ENCODE results near the gene STXBP5L.
A peak's percentile ranks its signal among the peaks of the same experiment; 100 is the strongest.

Gene STXBP5L

GRCh38 chr3:121295979-121296378, 388.0 kb downstream of the STXBP5L start:
- no peaks in the 10 kb centered on the region for H3K36me3 ChIP-seq (ENCODE audit: control insufficient read depth in 1 of 2, insufficient read depth in 2 of 2, low read depth in 1 of 2, low read length in 2 of 2)
- no peak overlapping the region for H3K27ac ChIP-seq (ENCODE audit: low read length, poor library complexity, severe bottlenecking)
- H3K4me2 ChIP-seq (ENCODE audit: low read length, poor library complexity, severe bottlenecking) = no peak overlapping the region
- no peak overlapping the region for H3K23ac ChIP-seq (ENCODE audit: low read length in 2 of 2)
- H2AK5ac ChIP-seq (ENCODE audit: low read length, severe bottlenecking) = no peak overlapping the region
- no peak overlapping the region for H3K14ac ChIP-seq (ENCODE audit: low read length in 2 of 2)
- no peak for DNase-seq
- H2AFZ ChIP-seq (ENCODE audit: low read depth, low read length) = no peak overlapping the region
- no peaks in the 10 kb centered on the region for H3K79me1 ChIP-seq (replicated peaks; ENCODE audit: low read length, poor library complexity, severe bottlenecking)
- no peak overlapping the region for H3K18ac ChIP-seq (ENCODE audit: low read depth in 1 of 2, low read length in 2 of 2)
- no peak overlapping the region for H2BK5ac ChIP-seq (ENCODE audit: low read depth, low read length, poor library complexity, severe bottlenecking)
- H2BK15ac ChIP-seq (ENCODE audit: low read depth, poor library complexity, severe bottlenecking) = no peak overlapping the region
- H3K4me3 ChIP-seq (ENCODE audit: insufficient read depth in 1 of 2, low read depth in 1 of 2, low read length in 2 of 2) = no peak overlapping the region
- no peaks in the 10 kb centered on the region for H3K27me3 ChIP-seq (ENCODE audit: control insufficient read depth in 1 of 2, insufficient read depth in 1 of 2, low read length in 2 of 2)
- H3K4me1 ChIP-seq (ENCODE audit: control insufficient read depth, insufficient read depth, low read depth, low read length) = no peaks in the 10 kb centered on the region
- H3K4ac ChIP-seq (ENCODE audit: low read depth in 1 of 2, low read length in 2 of 2) = no peak overlapping the region
- no peaks in the 10 kb centered on the region for H3K9me3 ChIP-seq (ENCODE audit: control insufficient read depth, low read length)
- H2BK12ac ChIP-seq (ENCODE audit: low read length in 2 of 2) = no peak overlapping the region
- no peak overlapping the region for H2BK120ac ChIP-seq (ENCODE audit: low read depth, low read length)
- H3K9ac ChIP-seq (ENCODE audit: low read length) = no peak overlapping the region
- H4K8ac ChIP-seq (ENCODE audit: low read length) = no peak overlapping the region
- H4K91ac ChIP-seq (ENCODE audit: low read length) = no peak overlapping the region

DNA sequence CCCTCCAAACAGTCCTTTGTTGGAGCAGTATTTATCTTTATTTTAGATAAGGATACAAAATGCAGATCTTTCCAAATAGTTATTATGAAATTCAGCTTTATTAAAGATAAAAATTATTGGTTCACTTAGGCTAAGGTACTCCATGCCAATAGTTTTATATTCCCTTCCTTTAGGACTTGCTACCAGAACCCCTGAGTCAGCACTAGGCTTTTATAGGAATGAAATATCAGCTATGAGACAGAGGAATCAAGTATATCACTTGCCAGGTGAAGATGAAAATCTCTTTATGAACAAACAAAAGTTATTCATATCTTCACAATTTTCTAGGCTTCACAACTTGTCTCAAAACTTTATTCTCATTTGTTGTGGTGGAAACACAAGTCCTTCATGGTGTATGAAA, 416.3 kb downstream of the STXBP5L start:
- Histone ChIP-seq H3K36me3 (ENCODE audit: control insufficient read depth in 1 of 2, insufficient read depth in 2 of 2, low read depth in 1 of 2, low read length in 2 of 2) (no peaks in the 10 kb centered on the region), H3K4me3 (ENCODE audit: insufficient read depth in 1 of 2, low read depth in 1 of 2, low read length in 2 of 2) (no peak overlapping the region), H3K18ac (ENCODE audit: low read depth in 1 of 2, low read length in 2 of 2) (no peak overlapping the region), H3K4me1 (ENCODE audit: control insufficient read depth, insufficient read depth, low read depth, low read length) (no peaks in the 10 kb centered on the region), H3K27me3 (ENCODE audit: control insufficient read depth in 1 of 2, insufficient read depth in 1 of 2, low read length in 2 of 2) (no peaks in the 10 kb centered on the region), H3K4me2 (ENCODE audit: low read length, poor library complexity, severe bottlenecking) (no peak overlapping the region), H4K8ac (ENCODE audit: low read length) (no peak overlapping the region), H3K14ac (ENCODE audit: low read length in 2 of 2) (no peak overlapping the region), H4K91ac (ENCODE audit: low read length) (no peak overlapping the region), H3K27ac (ENCODE audit: low read length, poor library complexity, severe bottlenecking) (no peak overlapping the region), H3K4ac (ENCODE audit: low read depth in 1 of 2, low read length in 2 of 2) (no peak overlapping the region), H2BK5ac (ENCODE audit: low read depth, low read length, poor library complexity, severe bottlenecking) (no peak overlapping the region), H2BK15ac (ENCODE audit: low read depth, poor library complexity, severe bottlenecking) (no peak overlapping the region), H3K9me3 (ENCODE audit: control insufficient read depth, low read length) (no peaks in the 10 kb centered on the region), H2AFZ (ENCODE audit: low read depth, low read length) (no peak overlapping the region), H2BK120ac (ENCODE audit: low read depth, low read length) (no peak overlapping the region), H3K23ac (ENCODE audit: low read length in 2 of 2) (no peak overlapping the region), H2BK12ac (ENCODE audit: low read length in 2 of 2) (no peak overlapping the region), H3K9ac (ENCODE audit: low read length) (no peak overlapping the region), H2AK5ac (ENCODE audit: low read length, severe bottlenecking) (no peak overlapping the region), H3K79me1 (replicated peaks; ENCODE audit: low read length, poor library complexity, severe bottlenecking) (no peaks in the 10 kb centered on the region)
- DNase-seq = no peak

DNA sequence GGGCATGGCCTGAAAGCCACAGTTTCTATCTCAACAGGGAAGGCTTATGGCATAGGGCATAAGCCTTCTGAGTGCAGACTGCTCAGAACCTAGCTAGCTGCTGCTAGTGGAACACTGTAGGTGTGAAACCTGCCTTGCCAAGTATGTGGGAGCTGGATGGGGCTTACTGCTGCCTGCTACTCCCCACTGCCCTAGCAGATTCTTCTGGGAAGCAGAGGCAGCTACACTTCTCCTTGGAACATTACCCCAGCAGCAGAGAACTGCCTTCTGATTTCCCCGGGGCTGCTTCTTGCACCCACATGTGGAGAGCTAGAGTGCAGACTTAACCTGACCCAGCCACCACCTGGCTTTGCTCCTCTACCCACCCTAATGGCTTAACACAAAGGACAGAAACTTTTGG, 422.1 kb downstream of the STXBP5L start:
- no peak for DNase-seq
- Histone ChIP-seq H3K27me3 (ENCODE audit: control insufficient read depth in 1 of 2, insufficient read depth in 1 of 2, low read length in 2 of 2) (no peaks in the 10 kb centered on the region), H2BK5ac (ENCODE audit: low read depth, low read length, poor library complexity, severe bottlenecking) (no peak overlapping the region), H3K4me2 (ENCODE audit: low read length, poor library complexity, severe bottlenecking) (no peak overlapping the region), H2BK120ac (ENCODE audit: low read depth, low read length) (no peak overlapping the region), H3K9me3 (ENCODE audit: control insufficient read depth, low read length) (peaks cover 5% of the 10 kb centered on the region), H2BK15ac (ENCODE audit: low read depth, poor library complexity, severe bottlenecking) (no peak overlapping the region), H2AFZ (ENCODE audit: low read depth, low read length) (no peak overlapping the region), H2BK12ac (ENCODE audit: low read length in 2 of 2) (no peak overlapping the region), H3K4me3 (ENCODE audit: insufficient read depth in 1 of 2, low read depth in 1 of 2, low read length in 2 of 2) (no peak overlapping the region), H3K79me1 (replicated peaks; ENCODE audit: low read length, poor library complexity, severe bottlenecking) (no peaks in the 10 kb centered on the region), H3K36me3 (ENCODE audit: control insufficient read depth in 1 of 2, insufficient read depth in 2 of 2, low read depth in 1 of 2, low read length in 2 of 2) (no peaks in the 10 kb centered on the region), H4K8ac (ENCODE audit: low read length) (no peak overlapping the region), H3K27ac (ENCODE audit: low read length, poor library complexity, severe bottlenecking) (no peak overlapping the region), H3K14ac (ENCODE audit: low read length in 2 of 2) (no peak overlapping the region), H3K4me1 (ENCODE audit: control insufficient read depth, insufficient read depth, low read depth, low read length) (no peaks in the 10 kb centered on the region), H3K18ac (ENCODE audit: low read depth in 1 of 2, low read length in 2 of 2) (no peak overlapping the region), H3K9ac (ENCODE audit: low read length) (no peak overlapping the region), H3K4ac (ENCODE audit: low read depth in 1 of 2, low read length in 2 of 2) (no peak overlapping the region), H2AK5ac (ENCODE audit: low read length, severe bottlenecking) (no peak overlapping the region), H3K23ac (ENCODE audit: low read length in 2 of 2) (no peak overlapping the region), H4K91ac (ENCODE audit: low read length) (peak overlapping the region; percentile 15)
- WGBS = 84% methylated on average over 1 of the region's 1 CpG

GRCh38 chr3:121330634-121331033, 422.6 kb downstream of the STXBP5L start:
- H3K9ac ChIP-seq (ENCODE audit: low read length) = no peak overlapping the region
- H3K9me3 ChIP-seq (ENCODE audit: control insufficient read depth, low read length) = peaks cover 5% of the 10 kb centered on the region
- 74% methylated on average over 4 of the region's 4 CpGs for WGBS
- no peak overlapping the region for H3K4me3 ChIP-seq (ENCODE audit: insufficient read depth in 1 of 2, low read depth in 1 of 2, low read length in 2 of 2)
- no peaks in the 10 kb centered on the region for H3K36me3 ChIP-seq (ENCODE audit: control insufficient read depth in 1 of 2, insufficient read depth in 2 of 2, low read depth in 1 of 2, low read length in 2 of 2)
- H3K23ac ChIP-seq (ENCODE audit: low read length in 2 of 2) = no peak overlapping the region
- H4K91ac ChIP-seq (ENCODE audit: low read length) = no peak overlapping the region
- no peak for DNase-seq
- H3K4me1 ChIP-seq (ENCODE audit: control insufficient read depth, insufficient read depth, low read depth, low read length) = no peaks in the 10 kb centered on the region
- no peak overlapping the region for H3K4me2 ChIP-seq (ENCODE audit: low read length, poor library complexity, severe bottlenecking)
- no peak overlapping the region for H2BK120ac ChIP-seq (ENCODE audit: low read depth, low read length)
- H4K8ac ChIP-seq (ENCODE audit: low read length) = no peak overlapping the region
- H2BK15ac ChIP-seq (ENCODE audit: low read depth, poor library complexity, severe bottlenecking) = no peak overlapping the region
- H3K4ac ChIP-seq (ENCODE audit: low read depth in 1 of 2, low read length in 2 of 2) = no peak overlapping the region
- H3K27ac ChIP-seq (ENCODE audit: low read length, poor library complexity, severe bottlenecking) = no peak overlapping the region
- H2AK5ac ChIP-seq (ENCODE audit: low read length, severe bottlenecking) = no peak overlapping the region
- no peak overlapping the region for H3K14ac ChIP-seq (ENCODE audit: low read length in 2 of 2)
- H3K79me1 ChIP-seq (replicated peaks; ENCODE audit: low read length, poor library complexity, severe bottlenecking) = no peaks in the 10 kb centered on the region
- H2BK5ac ChIP-seq (ENCODE audit: low read depth, low read length, poor library complexity, severe bottlenecking) = no peak overlapping the region
- no peaks in the 10 kb centered on the region for H3K27me3 ChIP-seq (ENCODE audit: control insufficient read depth in 1 of 2, insufficient read depth in 1 of 2, low read length in 2 of 2)
- H2BK12ac ChIP-seq (ENCODE audit: low read length in 2 of 2) = no peak overlapping the region
- H2AFZ ChIP-seq (ENCODE audit: low read depth, low read length) = no peak overlapping the region
- H3K18ac ChIP-seq (ENCODE audit: low read depth in 1 of 2, low read length in 2 of 2) = no peak overlapping the region

All from mesenchymal stem cell (in vitro differentiated cells and primary cell).